Transverse colon (tissue), 4 donors: ENCODE data around the gene THADA. TPM values are rescaled to one million over a fixed set of nuclear protein-coding genes. Genes with fewer than 3 reads are reported as not detected.

Source experiments
- DNase-seq: peaks from one replicate; pipeline ENCODE4 v3.0.0-alpha.2; 2019
- H3K27ac ChIP-seq, 4 donors: fragments of 200-600 bp; sonication (generic); 2 replicates each; pipeline ENCODE4 v1.5.1; 2016 to 2018; ENCODE audit warnings: inconsistent platforms in 4 of 4
- H3K27me3 ChIP-seq: fragments of 200-600 bp; sonication (generic); 2 replicates; pipeline ENCODE4 v1.5.1; 2017; ENCODE audit warnings: inconsistent platforms
- H3K36me3 ChIP-seq, 4 donors: fragments of 200-600 bp; sonication (generic); 2 replicates each; pipeline ENCODE4 v1.5.1; 2017 to 2019; ENCODE audit warnings: inconsistent platforms in 4 of 4
- H3K4me1 ChIP-seq, 4 donors: fragments of 200-600 bp; sonication (generic); 2 replicates each; pipeline ENCODE4 v1.5.1; 2017 to 2020; ENCODE audit warnings: inconsistent platforms in 4 of 4
- H3K4me3 ChIP-seq, 4 donors: fragments of 200-600 bp; sonication (generic); 1 replicate in 1 of 4; 2 replicates in 3 of 4; pipeline versions ENCODE4 v1.5.1 to v1.6.1; 2017 to 2019; ENCODE audit warnings: inconsistent platforms in 4 of 4
- H3K9me3 ChIP-seq, 2 donors: fragments of 200-600 bp; sonication (generic); 2 replicates each; pipeline ENCODE4 v1.5.1; 2017 to 2019; ENCODE audit warnings: inconsistent platforms in 2 of 2
- EP300 ChIP-seq: sonication (generic); formaldehyde crosslinking; IDR thresholded peaks from one replicate; pipeline ENCODE4 v1.6.1; 2017; ENCODE audit warnings: antibody characterized with exemption, low read depth
- POLR2A ChIP-seq: fragments of 450-650 bp; IDR thresholded peaks from one replicate; pipeline ENCODE4 v1.6.1; 2016; ENCODE audit warnings: antibody characterized with exemption, mild to moderate bottlenecking, moderate library complexity
- POLR2AphosphoS5 ChIP-seq, 3 donors: sonication (generic); formaldehyde crosslinking; IDR thresholded peaks; one replicate each; pipeline ENCODE4 v1.6.1; 2016; ENCODE audit warnings: antibody characterized with exemption in 3 of 3
- WGBS, 2 donors: methylation state at CpG; one replicate each; pipeline ENCODE4 v1.1.5; 2018; ENCODE audit warnings: low coverage in 1 of 2; 5-methylcytosine and 5-hydroxymethylcytosine counted together
- in situ Hi-C, 4 donors: fragments of 200-750 bp; cut with MboI; loops; one replicate each; pipeline versions ENCODE4 v1.15.0 to v1.15.1; 2017; ENCODE audit warnings: low sequenced_read_pairs in 3 of 4, low pct_ligation_motif_present in 1 of 4, low pct_unique_long_range_greater_than_20kb in 1 of 4
- intact Hi-C: fragments of 100-400 bp; cut with DNase I; formaldehyde crosslinking; loops from one replicate; pipeline ENCODE4 v1.15.1; 2023; ENCODE audit warnings: low total_unique reads
- small RNA-seq, 4 donors: library from RNA; depleted of rRNA; stranded (forward); fragments of <200 nt; gene quantifications; one replicate each; pipeline ENCODE3, GENCODE V24; 2016
- total RNA-seq, 4 donors: library from RNA; depleted of rRNA; stranded (reverse); fragments of >200 nt; gene quantifications; one replicate each; pipeline ENCODE4 v1.1.0, GENCODE V29; 2016
- TF ChIP-seq, protein P1 (sequence below), 5 experiments: fragments of 200-600 bp in 3 of 5; fragments of 450-650 bp in 2 of 5; sonication (generic) in 3 of 5; IDR thresholded peaks; 1 replicate in 2 of 5; 2 replicates in 3 of 5; pipeline ENCODE4 v1.5.1; 2016 to 2017; ENCODE audit warnings: antibody characterized with exemption in 5 of 5, inconsistent platforms in 3 of 5, mild to moderate bottlenecking in 2 of 5, moderate library complexity in 1 of 5

THADA gene
- total RNA-seq, 4 donors from 2014 or later: 21.7 to 78.6 (median 28.1) TPM

- WGBS, 2 donors: 83% methylated on average over 12 of the region's 12 CpGs; no CpG with 5 or more reads in 1 of the 2 donors
- intact Hi-C loops: no loop called here
Observed at GRCh38 chr2:43184339-43184895, 411.4 kb downstream of the THADA start.

DNA sequence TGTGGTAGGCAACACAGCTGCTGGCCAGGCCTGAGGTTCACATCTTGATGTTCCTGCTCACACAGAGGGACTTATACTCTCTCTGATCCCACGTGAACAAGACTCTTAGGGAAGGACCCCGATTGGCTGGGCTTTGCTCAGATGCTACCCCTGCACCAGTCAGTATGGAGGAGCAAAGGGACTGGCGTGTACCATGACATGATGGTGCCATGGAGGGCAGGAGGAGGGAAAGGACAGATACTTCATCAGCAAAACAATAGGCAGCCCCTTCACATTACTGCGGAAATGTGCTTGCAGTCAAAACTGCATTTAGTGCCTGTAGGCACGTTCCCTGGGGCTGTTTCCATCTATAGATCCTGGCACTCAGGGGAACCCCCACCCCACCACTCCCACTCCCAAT, 412.1 kb downstream of the THADA start:
- Histone ChIP-seq H3K9me3 (no peaks in the 10 kb centered on the region), H3K36me3 (no peaks in the 10 kb centered on the region), H3K4me3 (no peak overlapping the region), H3K27me3 (no peaks in the 10 kb centered on the region), H3K27ac (no peak overlapping the region), H3K4me1 (peaks cover 21 to 45% (median 29%) of the 10 kb centered on the region in 4 donors)
- 66% methylated on average over 5 of the region's 5 CpGs; no CpG with 5 or more reads in 1 of the 2 donors for WGBS, 2 donors
- DNase-seq: no peak
- in situ Hi-C loops (no loop called here), intact Hi-C loops (no loop called here)
- TF ChIP-seq POLR2AphosphoS5 (IDR thresholded peaks at IDR 0.05): no peak

More at GRCh38 chr2:43184339-43184895, 411.4 kb downstream of the THADA start:
- no peaks in the 10 kb centered on the region for H3K36me3 ChIP-seq
- H3K27me3 ChIP-seq: no peaks in the 10 kb centered on the region
- H3K9me3 ChIP-seq: no peaks in the 10 kb centered on the region
- TF ChIP-seq POLR2AphosphoS5 (IDR thresholded peaks at IDR 0.05) (peak in 1 of 3 donors; percentile 7), EP300 (no peak)
- TF ChIP-seq, protein P1, sequence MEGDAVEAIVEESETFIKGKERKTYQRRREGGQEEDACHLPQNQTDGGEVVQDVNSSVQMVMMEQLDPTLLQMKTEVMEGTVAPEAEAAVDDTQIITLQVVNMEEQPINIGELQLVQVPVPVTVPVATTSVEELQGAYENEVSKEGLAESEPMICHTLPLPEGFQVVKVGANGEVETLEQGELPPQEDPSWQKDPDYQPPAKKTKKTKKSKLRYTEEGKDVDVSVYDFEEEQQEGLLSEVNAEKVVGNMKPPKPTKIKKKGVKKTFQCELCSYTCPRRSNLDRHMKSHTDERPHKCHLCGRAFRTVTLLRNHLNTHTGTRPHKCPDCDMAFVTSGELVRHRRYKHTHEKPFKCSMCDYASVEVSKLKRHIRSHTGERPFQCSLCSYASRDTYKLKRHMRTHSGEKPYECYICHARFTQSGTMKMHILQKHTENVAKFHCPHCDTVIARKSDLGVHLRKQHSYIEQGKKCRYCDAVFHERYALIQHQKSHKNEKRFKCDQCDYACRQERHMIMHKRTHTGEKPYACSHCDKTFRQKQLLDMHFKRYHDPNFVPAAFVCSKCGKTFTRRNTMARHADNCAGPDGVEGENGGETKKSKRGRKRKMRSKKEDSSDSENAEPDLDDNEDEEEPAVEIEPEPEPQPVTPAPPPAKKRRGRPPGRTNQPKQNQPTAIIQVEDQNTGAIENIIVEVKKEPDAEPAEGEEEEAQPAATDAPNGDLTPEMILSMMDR (IDR thresholded peaks at IDR 0.05): no peak
- H3K4me1 ChIP-seq: peaks cover 14 to 38% (median 22%) of the 10 kb centered on the region in 4 donors
- peak; percentile 68 for DNase-seq
- H3K27ac ChIP-seq: peak overlapping the region in 3 of 4 donors; percentile 4 to 17 (median 8)
- in situ Hi-C loops: no loop called here
- H3K4me3 ChIP-seq: no peak overlapping the region

DNA sequence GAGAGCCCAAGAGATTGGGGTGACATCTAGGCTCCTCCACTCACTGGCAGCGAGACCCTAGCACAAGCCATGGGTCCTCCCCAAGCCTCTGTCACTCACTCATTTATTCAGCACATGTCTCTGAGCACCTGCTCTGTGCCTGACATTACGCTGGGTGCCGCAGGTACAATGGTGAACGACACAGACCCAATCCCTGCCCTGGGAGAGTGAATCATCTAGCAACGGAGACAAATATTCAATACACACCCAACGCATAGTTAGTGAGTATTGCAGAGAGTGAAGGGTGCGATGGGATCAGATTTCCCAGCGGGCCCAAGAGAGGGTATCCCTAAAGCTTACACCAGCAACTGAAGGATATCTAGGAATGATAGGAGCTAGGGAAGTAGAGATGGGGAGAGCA, 414.9 kb downstream of the THADA start:
- no peak for TF ChIP-seq POLR2A
- TF ChIP-seq EP300: no peak
- no peak for TF ChIP-seq POLR2AphosphoS5 (IDR thresholded peaks at IDR 0.05)
- TF ChIP-seq, protein P1 (IDR thresholded peaks at IDR 0.05): no peak
- peaks cover 14 to 47% (median 26%) of the 10 kb centered on the region in 4 donors for H3K4me1 ChIP-seq
- no peak overlapping the region for H3K4me3 ChIP-seq
- DNase-seq: no peak
- no peaks in the 10 kb centered on the region for H3K27me3 ChIP-seq
- no peak overlapping the region for H3K27ac ChIP-seq
- H3K36me3 ChIP-seq: no peaks in the 10 kb centered on the region
- H3K9me3 ChIP-seq: no peaks in the 10 kb centered on the region
- intact Hi-C loops: no loop called here
- WGBS, 2 donors: 93 to 95% methylated on average over 3 to 8 of the region's 8 CpGs
- in situ Hi-C loops: no loop called here

Small RNA genes lying within 50 kb of the gene (small RNA-seq; reads per million reads assigned to genes)
- gene RF00019 (0 reads per million in 4 donors), gene RN7SL531P (0 reads per million in 4 donors), gene RNU6-958P (0 reads per million in 4 donors)

Other genes starting within 250 kb of the THADA start
- gene PLEKHH2, start 41.2 kb upstream of the THADA start, total RNA-seq: 10 to 100 TPM in 2 of 4 donors, 1 to 10 TPM in 2; 7.2 to 32.4 (median 12.3) TPM
- under 1 TPM in 1 of 4 donors, not detected in 3; 0.96 TPM for gene C1GALT1C1L, start 80.4 kb upstream of the THADA start, total RNA-seq
- gene DYNC2LI1, start 178.0 kb upstream of the THADA start, total RNA-seq: 10 to 100 TPM in 3 of 4 donors, 1 to 10 TPM in 1; 6.6 to 26.9 (median 20.2) TPM
- not detected for gene ABCG5, start 242.8 kb upstream of the THADA start, total RNA-seq
- gene ABCG8, start 242.9 kb upstream of the THADA start, total RNA-seq: under 1 TPM in 1 of 4 donors, not detected in 3; 0.41 TPM